GM18505 (cell line): ENCODE data around the gene EXOG.
"Not testable (repeated sequence)": the region's sequence is repeated elsewhere in the genome, so short reads cannot be mapped to it uniquely, and the experiment has no call there.

Source experiments
- ATAC-seq: cut with Tn5 transposase; IDR thresholded peaks from one replicate; pipeline ENCODE4 v1.9.1; 2021; ENCODE audit not compliant: unreplicated experiment
- POLR2A ChIP-seq: IDR thresholded peaks from 4 replicates; pipeline ENCODE4 v1.6.1; 2011; ENCODE audit warnings: borderline replicate concordance; ENCODE audit not compliant: insufficient read depth, insufficient read length; ENCODE audit errors: extremely low read depth

EXOG gene

GRCh38 chr3:38561746-38562466, 65.8 kb downstream of the EXOG start:
- no peak for TF ChIP-seq POLR2A
- ATAC-seq = no peak

- TF ChIP-seq POLR2A = no peak
- no peak for ATAC-seq
These were observed 66.4 kb downstream of the EXOG start for GRCh38 chr3:38562467-38562925.

GRCh38 chr3:38563070-38563885, 67.1 kb downstream of the EXOG start:
- ATAC-seq = no peak
- TF ChIP-seq POLR2A = no peak

GRCh38 chr3:38563886-38564270, 67.7 kb downstream of the EXOG start:
- no peak for TF ChIP-seq POLR2A
- ATAC-seq = no peak

GRCh38 chr3:38564631-38565338, 68.6 kb downstream of the EXOG start:
- TF ChIP-seq POLR2A = no peak
- ATAC-seq = no peak

GRCh38 chr3:38565339-38566214, 69.4 kb downstream of the EXOG start:
- TF ChIP-seq POLR2A = no peak
- no peak for ATAC-seq

GRCh38 chr3:38566215-38566528, 70.0 kb downstream of the EXOG start:
- no peak for ATAC-seq
- no peak for TF ChIP-seq POLR2A

- ATAC-seq = not testable (repeated sequence)
These were observed 70.7 kb downstream of the EXOG start for GRCh38 chr3:38566794-38567193.

GRCh38 chr3:38567498-38567897, 71.4 kb downstream of the EXOG start:
- no peak for TF ChIP-seq POLR2A
- ATAC-seq = no peak

GRCh38 chr3:38573111-38573510, 77.0 kb downstream of the EXOG start:
- ATAC-seq = no peak
- no peak for TF ChIP-seq POLR2A

GRCh38 chr3:38573556-38573955, 77.4 kb downstream of the EXOG start:
- no peak for ATAC-seq
- no peak for TF ChIP-seq POLR2A

- TF ChIP-seq POLR2A = no peak
These were observed 78.5 kb downstream of the EXOG start for GRCh38 chr3:38574411-38575278.

More at GRCh38 chr3:38574411-38575278, 78.5 kb downstream of the EXOG start:
- ATAC-seq = no peak
